Measurements from ENCODE around the gene KCNIP2. TPM values are rescaled to one million over a fixed set of nuclear protein-coding genes. Genes with fewer than 3 reads are reported as not detected.

KCNIP2 gene
- under 0.01 and 0.30 TPM in 2 replicates for total RNA-seq

GRCh38 chr10:101843032-101844021, at the start of gene KCNIP2:
Gene KCNIP2 (minus strand): TSS chr10:101843800. CDS start chr10:101843568, 232 bp downstream.

GRCh38 chr10:101818119-101818871, 25.3 kb downstream of the KCNIP2 start, which contains the start of gene OGA:
Gene OGA (minus strand): TSS chr10:101818444. CDS start chr10:101818022, 422 bp downstream.

GRCh38 chr10:101782811-101783735, 60.5 kb downstream of the KCNIP2 start, which contains the start of gene NPM3:
Gene NPM3 (minus strand): TSS chr10:101783446. CDS start chr10:101783390, 56 bp downstream.

Other genes with a start within 250 kb of the KCNIP2 start
- gene FBXW4, start 148.6 kb downstream of the KCNIP2 start, total RNA-seq: 28.6 and 30.1 TPM in 2 replicates
- gene FGF8, start 67.7 kb downstream of the KCNIP2 start, total RNA-seq: not detected in 2 replicates
- 176 and 236 TPM in 2 replicates for gene NPM3, start 60.4 kb downstream of the KCNIP2 start, total RNA-seq
- gene OGA, start 25.4 kb downstream of the KCNIP2 start, total RNA-seq: 108 and 115 TPM in 2 replicates
- gene ARMH3, start 212.4 kb upstream of the KCNIP2 start, total RNA-seq: 5.8 and 10.3 TPM in 2 replicates
- gene HPS6, start 221.5 kb upstream of the KCNIP2 start, total RNA-seq: 35.4 and 36.6 TPM in 2 replicates

Measured in epithelial cell of umbilical artery (primary cell).